ENCODE measurements around the gene CACNA2D3.

Gene CACNA2D3

GRCh38 chr3:54312156-54312899 is 190.0 kb downstream of the CACNA2D3 start:
- in situ Hi-C loops (cut with HindIII; ENCODE audit: low sequenced_read_pairs), result no loop called here
- H3K4me3 ChIP-seq (ENCODE audit: low read depth, low read length), result no peak overlapping the region
- no peak for TF ChIP-seq CTCF (IDR thresholded peaks at IDR 0.05; ENCODE audit: low read depth, low read length)
- DNase-seq (ENCODE audit: low read depth, low spot score), result no peak

- no peak for TF ChIP-seq CTCF (IDR thresholded peaks at IDR 0.05; ENCODE audit: low read depth, low read length)
- in situ Hi-C loops (cut with HindIII; ENCODE audit: low sequenced_read_pairs), result no loop called here
- H3K4me3 ChIP-seq (ENCODE audit: low read depth, low read length), result no peak overlapping the region
- DNase-seq (ENCODE audit: low read depth, low spot score), result no peak
Observed at GRCh38 chr3:54313418-54313817, 191.1 kb downstream of the CACNA2D3 start.

- in situ Hi-C loops (cut with HindIII; ENCODE audit: low sequenced_read_pairs), result no loop called here
- no peak overlapping the region for H3K4me3 ChIP-seq (ENCODE audit: low read depth, low read length)
- no peak for DNase-seq (ENCODE audit: low read depth, low spot score)
- no peak for TF ChIP-seq CTCF (IDR thresholded peaks at IDR 0.05; ENCODE audit: low read depth, low read length)
Observed at GRCh38 chr3:54321520-54321919, 199.2 kb downstream of the CACNA2D3 start.

GRCh38 chr3:54322354-54322753 is 200.0 kb downstream of the CACNA2D3 start:
- in situ Hi-C loops (cut with HindIII; ENCODE audit: low sequenced_read_pairs), result no loop called here
- DNase-seq (ENCODE audit: low read depth, low spot score), result no peak
- no peak overlapping the region for H3K4me3 ChIP-seq (ENCODE audit: low read depth, low read length)
- no peak for TF ChIP-seq CTCF (IDR thresholded peaks at IDR 0.05; ENCODE audit: low read depth, low read length)

- TF ChIP-seq CTCF (IDR thresholded peaks at IDR 0.05; ENCODE audit: low read depth, low read length), result no peak
- no peak for DNase-seq (ENCODE audit: low read depth, low spot score)
- no peak overlapping the region for H3K4me3 ChIP-seq (ENCODE audit: low read depth, low read length)
- in situ Hi-C loops (cut with HindIII; ENCODE audit: low sequenced_read_pairs), result no loop called here
Observed at GRCh38 chr3:54324103-54324502, 201.8 kb downstream of the CACNA2D3 start.

GRCh38 chr3:54326951-54327350 is 204.6 kb downstream of the CACNA2D3 start:
- DNase-seq (ENCODE audit: low read depth, low spot score), result no peak
- H3K4me3 ChIP-seq (ENCODE audit: low read depth, low read length), result no peak overlapping the region
- in situ Hi-C loops (cut with HindIII; ENCODE audit: low sequenced_read_pairs), result no loop called here
- TF ChIP-seq CTCF (IDR thresholded peaks at IDR 0.05; ENCODE audit: low read depth, low read length), result no peak
